ENCODE measurements around the gene KCNK3. TPM values are rescaled to one million over a fixed set of nuclear protein-coding genes. Genes with fewer than 3 reads are reported as not detected.

KCNK3 gene
- total and polyA plus RNA-seq, 10 of the 15 experiments (the other 5 are each of a cell fraction or from before 2014, with no cell fraction given) = 0.13 TPM; not detected in 9

DNA sequence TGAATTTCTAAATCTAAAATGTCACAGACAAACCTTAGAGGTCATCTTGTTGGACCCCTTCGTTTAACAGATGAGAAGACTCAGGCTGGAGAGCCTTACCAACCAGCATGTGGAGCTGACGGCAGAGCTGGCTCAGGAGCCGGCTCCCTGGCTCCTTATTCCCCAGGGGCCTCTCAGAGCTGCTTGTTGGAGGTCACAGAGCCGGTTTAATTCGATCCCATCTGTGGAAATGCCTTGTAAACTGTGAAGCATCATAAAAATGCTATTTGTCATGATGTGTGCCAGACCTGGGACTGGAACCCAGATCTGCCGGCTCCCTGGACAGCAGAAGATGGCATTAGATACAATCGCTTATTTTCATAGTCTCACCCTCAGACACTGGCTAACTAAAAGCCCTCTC, 43.2 kb upstream of the KCNK3 start:
- no peak for DNase-seq (ENCODE audit: low read depth, low spot score)
- no peak for FAIRE-seq
- TF ChIP-seq EGR1 (IDR thresholded peaks at IDR 0.05; ENCODE audit: borderline replicate concordance in 1 of 2, low read depth in 2 of 2, low read length in 2 of 2) (no peak), NFYB (IDR thresholded peaks at IDR 0.05; ENCODE audit: insufficient read depth, low read depth, low read length) (no peak), TCF7 (IDR thresholded peaks at IDR 0.05; ENCODE audit: borderline replicate concordance) (no peak), NR2C1 (IDR thresholded peaks at IDR 0.05) (no peak), TCF3 (IDR thresholded peaks at IDR 0.05; ENCODE audit: borderline replicate concordance, insufficient read depth, low read depth, low read length) (no peak), JUNB (IDR thresholded peaks at IDR 0.05) (no peak), YBX1 (IDR thresholded peaks at IDR 0.05) (no peak), MEF2B (IDR thresholded peaks at IDR 0.05; ENCODE audit: partially characterized antibody, poor library complexity, severe bottlenecking) (no peak), RCOR1 (conservative IDR thresholded peaks at IDR 0.05; ENCODE audit: low read depth, low read length) (no peak), NR2C2 (IDR thresholded peaks at IDR 0.05; ENCODE audit: borderline replicate concordance, control insufficient read depth, insufficient read length, low read depth) (no peak), RELA (IDR thresholded peaks at IDR 0.05; ENCODE audit: borderline replicate concordance, partially characterized antibody) (no peak), SREBF2 (IDR thresholded peaks at IDR 0.05; ENCODE audit: low read length) (no peak), EP300 (IDR thresholded peaks at IDR 0.05; ENCODE audit: borderline replicate concordance in 1 of 2, control insufficient read depth in 1 of 2, low read depth in 2 of 2, low read length in 2 of 2) (no peak), POLR2AphosphoS5 (IDR thresholded peaks at IDR 0.05; ENCODE audit: low read length) (no peak), HDGF (IDR thresholded peaks at IDR 0.05) (no peak), RFX5 (IDR thresholded peaks at IDR 0.05; ENCODE audit: low read depth, low read length) (no peak)
- TF ChIP-seq, protein P1, sequence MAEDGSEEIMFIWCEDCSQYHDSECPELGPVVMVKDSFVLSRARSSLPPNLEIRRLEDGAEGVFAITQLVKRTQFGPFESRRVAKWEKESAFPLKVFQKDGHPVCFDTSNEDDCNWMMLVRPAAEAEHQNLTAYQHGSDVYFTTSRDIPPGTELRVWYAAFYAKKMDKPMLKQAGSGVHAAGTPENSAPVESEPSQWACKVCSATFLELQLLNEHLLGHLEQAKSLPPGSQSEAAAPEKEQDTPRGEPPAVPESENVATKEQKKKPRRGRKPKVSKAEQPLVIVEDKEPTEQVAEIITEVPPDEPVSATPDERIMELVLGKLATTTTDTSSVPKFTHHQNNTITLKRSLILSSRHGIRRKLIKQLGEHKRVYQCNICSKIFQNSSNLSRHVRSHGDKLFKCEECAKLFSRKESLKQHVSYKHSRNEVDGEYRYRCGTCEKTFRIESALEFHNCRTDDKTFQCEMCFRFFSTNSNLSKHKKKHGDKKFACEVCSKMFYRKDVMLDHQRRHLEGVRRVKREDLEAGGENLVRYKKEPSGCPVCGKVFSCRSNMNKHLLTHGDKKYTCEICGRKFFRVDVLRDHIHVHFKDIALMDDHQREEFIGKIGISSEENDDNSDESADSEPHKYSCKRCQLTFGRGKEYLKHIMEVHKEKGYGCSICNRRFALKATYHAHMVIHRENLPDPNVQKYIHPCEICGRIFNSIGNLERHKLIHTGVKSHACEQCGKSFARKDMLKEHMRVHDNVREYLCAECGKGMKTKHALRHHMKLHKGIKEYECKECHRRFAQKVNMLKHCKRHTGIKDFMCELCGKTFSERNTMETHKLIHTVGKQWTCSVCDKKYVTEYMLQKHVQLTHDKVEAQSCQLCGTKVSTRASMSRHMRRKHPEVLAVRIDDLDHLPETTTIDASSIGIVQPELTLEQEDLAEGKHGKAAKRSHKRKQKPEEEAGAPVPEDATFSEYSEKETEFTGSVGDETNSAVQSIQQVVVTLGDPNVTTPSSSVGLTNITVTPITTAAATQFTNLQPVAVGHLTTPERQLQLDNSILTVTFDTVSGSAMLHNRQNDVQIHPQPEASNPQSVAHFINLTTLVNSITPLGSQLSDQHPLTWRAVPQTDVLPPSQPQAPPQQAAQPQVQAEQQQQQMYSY (CRISPR knock-in tag; IDR thresholded peaks at IDR 0.05) = no peak
- TF ChIP-seq, protein P2, sequence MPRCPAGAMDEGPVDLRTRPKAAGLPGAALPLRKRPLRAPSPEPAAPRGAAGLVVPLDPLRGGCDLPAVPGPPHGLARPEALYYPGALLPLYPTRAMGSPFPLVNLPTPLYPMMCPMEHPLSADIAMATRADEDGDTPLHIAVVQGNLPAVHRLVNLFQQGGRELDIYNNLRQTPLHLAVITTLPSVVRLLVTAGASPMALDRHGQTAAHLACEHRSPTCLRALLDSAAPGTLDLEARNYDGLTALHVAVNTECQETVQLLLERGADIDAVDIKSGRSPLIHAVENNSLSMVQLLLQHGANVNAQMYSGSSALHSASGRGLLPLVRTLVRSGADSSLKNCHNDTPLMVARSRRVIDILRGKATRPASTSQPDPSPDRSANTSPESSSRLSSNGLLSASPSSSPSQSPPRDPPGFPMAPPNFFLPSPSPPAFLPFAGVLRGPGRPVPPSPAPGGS (IDR thresholded peaks at IDR 0.05; ENCODE audit: borderline replicate concordance, insufficient read depth, low read depth, low read length, poor library complexity, severe bottlenecking) = no peak
- TF ChIP-seq, protein P3, sequence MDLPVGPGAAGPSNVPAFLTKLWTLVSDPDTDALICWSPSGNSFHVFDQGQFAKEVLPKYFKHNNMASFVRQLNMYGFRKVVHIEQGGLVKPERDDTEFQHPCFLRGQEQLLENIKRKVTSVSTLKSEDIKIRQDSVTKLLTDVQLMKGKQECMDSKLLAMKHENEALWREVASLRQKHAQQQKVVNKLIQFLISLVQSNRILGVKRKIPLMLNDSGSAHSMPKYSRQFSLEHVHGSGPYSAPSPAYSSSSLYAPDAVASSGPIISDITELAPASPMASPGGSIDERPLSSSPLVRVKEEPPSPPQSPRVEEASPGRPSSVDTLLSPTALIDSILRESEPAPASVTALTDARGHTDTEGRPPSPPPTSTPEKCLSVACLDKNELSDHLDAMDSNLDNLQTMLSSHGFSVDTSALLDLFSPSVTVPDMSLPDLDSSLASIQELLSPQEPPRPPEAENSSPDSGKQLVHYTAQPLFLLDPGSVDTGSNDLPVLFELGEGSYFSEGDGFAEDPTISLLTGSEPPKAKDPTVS (IDR thresholded peaks at IDR 0.05; ENCODE audit: low read depth, low read length) = no peak

More for the DNA sequence above, 43.2 kb upstream of the KCNK3 start:
- no peaks in the 10 kb centered on the region for H3K9me3 ChIP-seq (replicated peaks; ENCODE audit: control insufficient read depth, insufficient read depth, low read length)
- H3K27me3 ChIP-seq (replicated peaks in 1 of 2; ENCODE audit: control insufficient read depth in 2 of 2, insufficient read depth in 2 of 2, low read length in 1 of 2) = peaks cover 0 to 3% of the 10 kb centered on the region in 2 experiments; a peak in 1 of 4 replicates
- no TSS peak for BruUV-seq (replicated peaks)
- H2AFZ ChIP-seq (ENCODE audit: control insufficient read depth, low read depth, low read length) = no peak overlapping the region
- in situ Hi-C loops (cut with MboI) (no loop called here), intact Hi-C loops (cut with micrococcal nuclease; ENCODE audit: unreplicated experiment) (no loop called here)
- POLR2A ChIA-PET = no interaction called here
- CTCF ChIA-PET = no interaction called here
- no peak overlapping the region for H3K4me2 ChIP-seq (ENCODE audit: control insufficient read depth, insufficient read depth)
- H3K79me2 ChIP-seq (ENCODE audit: control insufficient read depth, insufficient read depth, low read length) = no peaks in the 10 kb centered on the region
- no peak overlapping the region for H3K27ac ChIP-seq (ENCODE audit: control insufficient read depth, insufficient read depth)
- H3K9ac ChIP-seq (ENCODE audit: control insufficient read depth, insufficient read depth, low read length) = no peak overlapping the region
- H4K20me1 ChIP-seq (ENCODE audit: control insufficient read depth, insufficient read depth) = no peaks in the 10 kb centered on the region
- no peaks in the 10 kb centered on the region for H3K36me3 ChIP-seq (ENCODE audit: control insufficient read depth in 2 of 2, insufficient read depth in 2 of 2, low read length in 1 of 2)
- H3K4me3 ChIP-seq = no peak overlapping the region
- no peak for ATAC-seq
- RAD21 ChIA-PET (ENCODE audit: unreplicated experiment) = no interaction called here
- H3K4me1 ChIP-seq (ENCODE audit: control insufficient read depth, insufficient read depth, low read length) = no peaks in the 10 kb centered on the region
- SMC1A ChIA-PET (ENCODE audit: uncharacterized antibody, unreplicated experiment) = no interaction called here
- WGBS (ENCODE audit: insufficient coverage, insufficient replicate concordance, low lambda C conversion rate, missing lambda C conversion rate) = 18% methylated on average over 7 of the region's 7 CpGs
